A375 (cell line): ENCODE data around the gene ITPKB. TPM values are rescaled to one million over a fixed set of nuclear protein-coding genes. Genes with fewer than 3 reads are reported as not detected.

Experiments
- small RNA-seq: library from RNA; depleted of rRNA; stranded (forward); fragments of <200 nt; gene quantifications from one replicate; pipeline ENCODE3, GENCODE V24; 2014
- total RNA-seq: library from RNA; depleted of rRNA; stranded (reverse); fragments of >200 nt; shearing (Covaris generic); gene quantifications from 2 replicates; pipeline ENCODE4 v1.2.3, GENCODE V29; 2014; rRNA removed

Gene ITPKB
- total RNA-seq = 6.0 and 7.2 TPM in 2 replicates

DNA sequence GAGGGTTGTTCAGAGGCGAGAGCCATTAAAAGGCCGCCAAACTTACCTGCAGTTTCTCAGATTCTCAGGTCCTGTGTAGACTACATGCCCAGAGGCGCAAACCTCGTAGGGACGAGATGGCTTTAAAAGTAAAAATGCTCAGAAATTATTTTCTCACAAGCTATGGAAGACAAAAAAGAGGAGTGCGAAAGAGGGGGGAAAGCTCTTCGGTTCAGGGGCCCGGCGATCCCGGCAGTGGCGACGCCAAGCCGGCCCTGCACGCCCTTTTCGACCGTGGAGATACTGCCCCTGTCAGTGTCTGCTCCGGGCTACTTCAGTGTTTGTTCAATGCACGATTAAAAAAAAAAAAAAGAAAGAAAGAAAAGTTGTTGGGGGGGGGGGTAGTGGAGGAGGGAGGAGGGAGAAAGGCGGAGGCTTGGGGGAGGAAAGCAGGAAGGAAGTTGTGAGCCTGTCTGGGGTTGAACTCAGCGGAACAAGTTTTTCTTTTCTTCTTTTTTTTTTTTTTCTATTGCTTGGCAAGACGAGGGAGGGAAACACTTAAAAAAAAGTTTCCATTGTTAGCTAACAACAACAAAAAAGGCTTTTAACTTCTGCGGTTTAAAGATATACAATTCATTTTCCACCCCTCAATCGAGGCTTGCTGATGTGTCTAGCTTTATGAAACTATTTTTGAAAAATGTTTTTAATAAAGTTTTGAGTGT lies at the start of gene ITPKB:
Gene ITPKB, minus strand, starts transcription at position 288 of the 701 bp plus-strand sequence. CDS start 1,824 bp downstream, outside the sequence.

Small RNAs within 50 kb of the gene (small RNA-seq; reads per million reads assigned to genes)
- not detected for gene RPS27P5

Other genes with a start within 250 kb of the ITPKB start
- gene STUM, start 190.5 kb downstream of the ITPKB start, total RNA-seq = not detected in 2 replicates
- 25.5 and 26.6 TPM in 2 replicates for gene PSEN2, start 131.3 kb upstream of the ITPKB start, total RNA-seq
- gene COQ8A, start 201.0 kb upstream of the ITPKB start, total RNA-seq = 36.7 and 47.9 TPM in 2 replicates